22Rv1 (cell line): ENCODE measurements around the gene RASSF5.
"Not testable (repeated sequence)": the region's sequence is repeated elsewhere in the genome, so short reads cannot be mapped to it uniquely, and the experiment has no call there.

ENCODE experiments used
- ZFX ChIP-seq: fragments of 450-650 bp; IDR thresholded peaks from 2 replicates; pipeline ENCODE4 v1.6.1; 2017; ENCODE audit warnings: antibody characterized with exemption, borderline replicate concordance
- TF ChIP-seq, protein P1 (sequence below): fragments of 450-650 bp; IDR thresholded peaks from 2 replicates; pipeline ENCODE4 v1.5.1; 2017; ENCODE audit warnings: mild to moderate bottlenecking

DNA sequence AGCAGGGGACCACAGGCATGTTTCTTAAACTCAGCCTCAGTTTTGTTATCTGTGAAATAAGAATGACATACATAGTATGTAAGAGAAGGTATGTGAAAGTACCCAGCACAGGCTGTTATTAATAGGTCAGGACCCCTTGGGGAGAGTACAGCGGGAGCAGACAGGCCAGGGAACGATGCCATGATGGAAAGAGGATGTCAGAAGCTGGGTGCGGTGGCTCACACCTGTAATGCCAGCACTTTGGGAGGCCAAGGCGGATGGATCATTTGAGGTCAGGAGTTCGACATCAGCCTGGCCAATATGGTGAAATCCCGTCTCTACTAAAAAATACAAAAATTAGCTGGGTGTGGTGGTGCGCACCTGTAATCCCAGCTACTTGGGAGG lies 73.8 kb downstream of the RASSF5 start:
- TF ChIP-seq ZFX = not testable (repeated sequence)
- TF ChIP-seq, protein P1, sequence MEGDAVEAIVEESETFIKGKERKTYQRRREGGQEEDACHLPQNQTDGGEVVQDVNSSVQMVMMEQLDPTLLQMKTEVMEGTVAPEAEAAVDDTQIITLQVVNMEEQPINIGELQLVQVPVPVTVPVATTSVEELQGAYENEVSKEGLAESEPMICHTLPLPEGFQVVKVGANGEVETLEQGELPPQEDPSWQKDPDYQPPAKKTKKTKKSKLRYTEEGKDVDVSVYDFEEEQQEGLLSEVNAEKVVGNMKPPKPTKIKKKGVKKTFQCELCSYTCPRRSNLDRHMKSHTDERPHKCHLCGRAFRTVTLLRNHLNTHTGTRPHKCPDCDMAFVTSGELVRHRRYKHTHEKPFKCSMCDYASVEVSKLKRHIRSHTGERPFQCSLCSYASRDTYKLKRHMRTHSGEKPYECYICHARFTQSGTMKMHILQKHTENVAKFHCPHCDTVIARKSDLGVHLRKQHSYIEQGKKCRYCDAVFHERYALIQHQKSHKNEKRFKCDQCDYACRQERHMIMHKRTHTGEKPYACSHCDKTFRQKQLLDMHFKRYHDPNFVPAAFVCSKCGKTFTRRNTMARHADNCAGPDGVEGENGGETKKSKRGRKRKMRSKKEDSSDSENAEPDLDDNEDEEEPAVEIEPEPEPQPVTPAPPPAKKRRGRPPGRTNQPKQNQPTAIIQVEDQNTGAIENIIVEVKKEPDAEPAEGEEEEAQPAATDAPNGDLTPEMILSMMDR = not testable (repeated sequence)
